A673 (cell line): ENCODE measurements around the gene OSGEP. TPM values are rescaled to one million over a fixed set of nuclear protein-coding genes. Genes with fewer than 3 reads are reported as not detected.

Experiments
- BruUV-seq: library from RNA; stranded (reverse); fragments of 400-500 nt; replicated peaks from 2 replicates; lab custom pipeline; 2021; lab: Mats Ljungman, UMichigan
- CTCF ChIA-PET: fragments of 300-600 bp; sonication (Branson Sonifier 250); formaldehyde crosslinking; loops from one replicate; lab custom pipeline; 2022; ENCODE audit warnings: antibody characterized with exemption; lab: Charles Lee
- POLR2A ChIA-PET: fragments of 300-600 bp; sonication (Branson Sonifier 250); formaldehyde crosslinking; loops from one replicate; lab custom pipeline; 2022; ENCODE audit warnings: antibody characterized with exemption; ENCODE audit not compliant: low non-redundant PET; lab: Charles Lee
- DNase-seq: peaks from one replicate; pipeline ENCODE4 v3.0.0-alpha.2; 2015; ENCODE audit warnings: low spot score
- H3K27ac ChIP-seq: fragments of 200-600 bp; sonication (generic); 2 replicates; pipeline ENCODE4 v1.5.1; 2016; ENCODE audit warnings: mixed run types, low read depth, mild to moderate bottlenecking, mixed read lengths, antibody characterized with exemption, low read length; ENCODE audit not compliant: poor library complexity, severe bottlenecking
- H3K27me3 ChIP-seq: fragments of 200-600 bp; sonication (generic); replicated peaks from 2 replicates; pipeline ENCODE4 v1.6.1; 2017; ENCODE audit warnings: mixed run types, low read depth, mild to moderate bottlenecking, mixed read lengths, antibody characterized with exemption, low read length; ENCODE audit not compliant: insufficient read depth, poor library complexity
- H3K36me3 ChIP-seq: fragments of 200-600 bp; sonication (generic); 2 replicates; pipeline ENCODE4 v1.6.1; 2016; ENCODE audit warnings: mixed run types, mild to moderate bottlenecking, mixed read lengths, antibody characterized with exemption, low read length; ENCODE audit not compliant: insufficient read depth, poor library complexity, severe bottlenecking
- H3K4me1 ChIP-seq: fragments of 200-600 bp; sonication (generic); 2 replicates; pipeline ENCODE4 v1.6.1; 2017; ENCODE audit warnings: mixed run types, mild to moderate bottlenecking, mixed read lengths, antibody characterized with exemption, low read length; ENCODE audit not compliant: insufficient read depth, poor library complexity, severe bottlenecking
- H3K4me3 ChIP-seq: fragments of 200-600 bp; sonication (generic); 2 replicates; pipeline ENCODE4 v1.5.1; 2016; ENCODE audit warnings: low read depth, mixed run types, mild to moderate bottlenecking, mixed read lengths, low read length; ENCODE audit not compliant: poor library complexity, severe bottlenecking
- H3K9me3 ChIP-seq: fragments of 200-600 bp; sonication (generic); 2 replicates; pipeline ENCODE4 v1.6.1; 2016; ENCODE audit warnings: mixed run types, low read depth, mild to moderate bottlenecking, mixed read lengths, antibody characterized with exemption, low read length; ENCODE audit not compliant: poor library complexity, severe bottlenecking
- EZH2 ChIP-seq: fragments of 200-600 bp; sonication (generic); IDR thresholded peaks from 2 replicates; pipeline ENCODE4 v1.6.1; 2017; ENCODE audit warnings: borderline replicate concordance, low read depth, mild to moderate bottlenecking, mixed read lengths, antibody characterized with exemption, low read length; ENCODE audit not compliant: poor library complexity, severe bottlenecking
- intact Hi-C: fragments of 100-400 bp; cut with micrococcal nuclease; formaldehyde crosslinking; loops from one replicate; pipeline ENCODE4 v1.10.0; 2022; ENCODE audit not compliant: unreplicated experiment
- total RNA-seq: library from RNA; stranded (reverse); gene quantifications from 2 replicates; pipeline ENCODE4 v1.2.3, GENCODE V29; 2021
- TF ChIP-seq, protein P1 (sequence below): fragments of 300-800, 200-600 bp; sonication (generic); conservative IDR thresholded peaks from 2 replicates; pipeline ENCODE4 v1.5.1; 2017; ENCODE audit warnings: low read depth, mild to moderate bottlenecking, antibody characterized with exemption, low read length, moderate library complexity, mixed read lengths

Gene OSGEP
- total RNA-seq, 1 experiment from 2014 or later = 67.8 TPM

DNA sequence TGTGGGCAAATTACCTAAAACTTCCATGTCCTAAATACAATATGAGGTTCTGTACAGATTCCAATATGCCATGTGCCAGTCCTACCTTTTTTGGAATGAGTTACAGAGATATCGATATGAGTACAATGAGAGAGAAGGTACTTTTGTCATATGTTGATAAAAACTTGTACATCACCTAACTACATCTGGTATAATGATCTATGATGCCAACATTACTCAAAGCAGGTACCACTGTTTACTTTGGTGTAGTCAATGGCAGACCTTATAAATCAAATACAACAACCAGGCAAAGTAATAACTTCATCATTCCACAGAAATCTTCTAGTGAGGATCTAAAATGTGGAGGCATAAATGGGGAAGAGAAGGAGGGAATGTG lies 54.0 kb downstream of the OSGEP start:
- POLR2A ChIA-PET = no interaction called here
- BruUV-seq = no TSS peak
- Histone ChIP-seq H3K36me3 (peaks cover 12% of the 10 kb centered on the region), H3K9me3 (no peaks in the 10 kb centered on the region), H3K4me3 (no peak overlapping the region), H3K27ac (no peak overlapping the region), H3K4me1 (no peaks in the 10 kb centered on the region), H3K27me3 (no peaks in the 10 kb centered on the region)
- CTCF ChIA-PET = no interaction called here
- no peak for DNase-seq
- intact Hi-C loops = no loop called here
- TF ChIP-seq, protein P1, sequence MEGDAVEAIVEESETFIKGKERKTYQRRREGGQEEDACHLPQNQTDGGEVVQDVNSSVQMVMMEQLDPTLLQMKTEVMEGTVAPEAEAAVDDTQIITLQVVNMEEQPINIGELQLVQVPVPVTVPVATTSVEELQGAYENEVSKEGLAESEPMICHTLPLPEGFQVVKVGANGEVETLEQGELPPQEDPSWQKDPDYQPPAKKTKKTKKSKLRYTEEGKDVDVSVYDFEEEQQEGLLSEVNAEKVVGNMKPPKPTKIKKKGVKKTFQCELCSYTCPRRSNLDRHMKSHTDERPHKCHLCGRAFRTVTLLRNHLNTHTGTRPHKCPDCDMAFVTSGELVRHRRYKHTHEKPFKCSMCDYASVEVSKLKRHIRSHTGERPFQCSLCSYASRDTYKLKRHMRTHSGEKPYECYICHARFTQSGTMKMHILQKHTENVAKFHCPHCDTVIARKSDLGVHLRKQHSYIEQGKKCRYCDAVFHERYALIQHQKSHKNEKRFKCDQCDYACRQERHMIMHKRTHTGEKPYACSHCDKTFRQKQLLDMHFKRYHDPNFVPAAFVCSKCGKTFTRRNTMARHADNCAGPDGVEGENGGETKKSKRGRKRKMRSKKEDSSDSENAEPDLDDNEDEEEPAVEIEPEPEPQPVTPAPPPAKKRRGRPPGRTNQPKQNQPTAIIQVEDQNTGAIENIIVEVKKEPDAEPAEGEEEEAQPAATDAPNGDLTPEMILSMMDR = no peak
- no peak for TF ChIP-seq EZH2

DNA sequence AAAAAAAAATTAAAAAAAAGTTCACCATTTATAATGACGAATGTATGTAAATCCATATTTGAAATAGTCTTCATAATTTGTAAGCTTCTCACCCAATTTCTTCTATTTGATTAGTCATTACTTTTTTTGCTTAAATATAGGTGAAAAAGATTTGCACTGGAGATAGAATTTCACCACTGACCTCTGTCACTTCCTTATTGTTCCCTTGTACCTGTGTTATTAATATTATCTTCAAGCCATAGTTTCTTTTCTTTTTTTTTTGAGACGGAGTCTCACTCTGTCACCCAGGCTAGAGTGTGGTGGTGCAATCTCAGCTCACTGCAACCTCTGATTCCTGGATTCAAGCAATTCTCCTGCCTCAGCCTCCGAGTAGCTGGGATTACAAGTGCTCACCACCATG lies 57.1 kb downstream of the OSGEP start:
- Histone ChIP-seq H3K27ac (no peak overlapping the region), H3K4me1 (no peaks in the 10 kb centered on the region), H3K36me3 (peaks cover 12% of the 10 kb centered on the region), H3K4me3 (no peak overlapping the region), H3K9me3 (no peaks in the 10 kb centered on the region), H3K27me3 (no peaks in the 10 kb centered on the region)
- POLR2A ChIA-PET = no interaction called here
- DNase-seq = no peak
- TF ChIP-seq, protein P1 = no peak
- TF ChIP-seq EZH2 = no peak
- no TSS peak for BruUV-seq
- CTCF ChIA-PET = no interaction called here
- intact Hi-C loops = no loop called here

Other genes starting within 250 kb of the OSGEP start
- not detected in 2 replicates for gene OR11H6, start 231.1 kb downstream of the OSGEP start, total RNA-seq
- gene OR11H7, start 225.8 kb downstream of the OSGEP start, total RNA-seq = not detected in 2 replicates
- not detected in 2 replicates for gene OR11H4, start 215.5 kb downstream of the OSGEP start, total RNA-seq
- 31.8 and 31.9 TPM in 2 replicates for gene TTC5, start 148.9 kb downstream of the OSGEP start, total RNA-seq
- gene CCNB1IP1, start 121.5 kb downstream of the OSGEP start, total RNA-seq = 117 and 121 TPM in 2 replicates
- gene PARP2, start 111.2 kb downstream of the OSGEP start, total RNA-seq = 67.8 and 67.9 TPM in 2 replicates
- gene TEP1, start 41.3 kb downstream of the OSGEP start, total RNA-seq = 12.3 and 15.9 TPM in 2 replicates
- gene KLHL33, start 18.6 kb downstream of the OSGEP start, total RNA-seq = 0.04 and 0.13 TPM in 2 replicates
- 277 and 299 TPM in 2 replicates for gene APEX1, start 414 bp upstream of the OSGEP start, total RNA-seq
- gene PIP4P1, start 6.6 kb upstream of the OSGEP start, total RNA-seq = 32.4 and 34.9 TPM in 2 replicates
- gene PNP, start 14.6 kb upstream of the OSGEP start, total RNA-seq = 78.3 and 97.0 TPM in 2 replicates
- 0.26 TPM in 1 of 2 replicates, not detected in the other for gene RNASE10, start 50.7 kb upstream of the OSGEP start, total RNA-seq
- gene RNASE9, start 106.2 kb upstream of the OSGEP start, total RNA-seq = not detected in 2 replicates
- gene RNASE11, start 133.2 kb upstream of the OSGEP start, total RNA-seq = not detected in 2 replicates
- not detected in 2 replicates for gene RNASE12, start 136.6 kb upstream of the OSGEP start, total RNA-seq
- gene OR6S1, start 186.9 kb upstream of the OSGEP start, total RNA-seq = not detected in 2 replicates
- gene RNASE4, start 229.7 kb upstream of the OSGEP start, total RNA-seq = 0.75 and 1.8 TPM in 2 replicates
- gene ANG, start 234.0 kb upstream of the OSGEP start, total RNA-seq = 0.71 and 2.2 TPM in 2 replicates